ENCODE data around the gene PPFIA1.

DNA sequence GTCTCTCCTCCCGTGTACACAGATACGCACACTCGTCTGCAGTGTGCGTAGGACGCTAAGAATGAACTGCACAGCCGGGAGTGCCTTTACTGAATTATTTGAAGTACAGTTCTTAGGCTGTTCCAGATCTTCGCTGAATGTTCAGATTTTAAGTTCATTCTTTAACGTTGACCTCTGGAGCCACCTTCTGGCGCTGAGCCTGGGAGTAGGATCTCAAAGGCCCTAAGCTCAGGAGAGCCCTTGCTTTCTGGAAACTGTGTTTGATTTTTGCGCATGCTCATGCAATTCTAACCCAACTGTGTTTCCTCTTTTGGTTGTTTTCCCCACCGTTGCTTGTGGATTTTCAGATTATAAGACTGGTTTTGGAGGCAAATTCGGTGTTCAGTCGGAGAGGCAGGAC lies 150.6 kb downstream of the PPFIA1 start:
- TF ChIP-seq, protein P1, sequence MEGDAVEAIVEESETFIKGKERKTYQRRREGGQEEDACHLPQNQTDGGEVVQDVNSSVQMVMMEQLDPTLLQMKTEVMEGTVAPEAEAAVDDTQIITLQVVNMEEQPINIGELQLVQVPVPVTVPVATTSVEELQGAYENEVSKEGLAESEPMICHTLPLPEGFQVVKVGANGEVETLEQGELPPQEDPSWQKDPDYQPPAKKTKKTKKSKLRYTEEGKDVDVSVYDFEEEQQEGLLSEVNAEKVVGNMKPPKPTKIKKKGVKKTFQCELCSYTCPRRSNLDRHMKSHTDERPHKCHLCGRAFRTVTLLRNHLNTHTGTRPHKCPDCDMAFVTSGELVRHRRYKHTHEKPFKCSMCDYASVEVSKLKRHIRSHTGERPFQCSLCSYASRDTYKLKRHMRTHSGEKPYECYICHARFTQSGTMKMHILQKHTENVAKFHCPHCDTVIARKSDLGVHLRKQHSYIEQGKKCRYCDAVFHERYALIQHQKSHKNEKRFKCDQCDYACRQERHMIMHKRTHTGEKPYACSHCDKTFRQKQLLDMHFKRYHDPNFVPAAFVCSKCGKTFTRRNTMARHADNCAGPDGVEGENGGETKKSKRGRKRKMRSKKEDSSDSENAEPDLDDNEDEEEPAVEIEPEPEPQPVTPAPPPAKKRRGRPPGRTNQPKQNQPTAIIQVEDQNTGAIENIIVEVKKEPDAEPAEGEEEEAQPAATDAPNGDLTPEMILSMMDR (IDR thresholded peaks at IDR 0.05; ENCODE audit: low read length): 0 out of 2 replicates have a peak, but pooled peaks have one; percentile 9
- TF ChIP-seq EZH2 (optimal IDR thresholded peaks at IDR 0.05; ENCODE audit: low read depth, low read length) (no peak), EZH2phosphoT487 (IDR thresholded peaks at IDR 0.05; ENCODE audit: low read length) (no peak)

Data from MM.1S (cell line).